AG08395 (cell line): ENCODE measurements around the gene AHRR.
A peak's percentile ranks its signal among the peaks of the same experiment; 100 is the strongest.
"Not testable (repeated sequence)": the region's sequence is repeated elsewhere in the genome, so short reads cannot be mapped to it uniquely, and the experiment has no call there.

Experiments used
- DNase-seq: peaks from one replicate; pipeline ENCODE4 v3.0.0; 2012; ENCODE audit warnings: mixed read lengths, low spot score

Gene AHRR

DNA sequence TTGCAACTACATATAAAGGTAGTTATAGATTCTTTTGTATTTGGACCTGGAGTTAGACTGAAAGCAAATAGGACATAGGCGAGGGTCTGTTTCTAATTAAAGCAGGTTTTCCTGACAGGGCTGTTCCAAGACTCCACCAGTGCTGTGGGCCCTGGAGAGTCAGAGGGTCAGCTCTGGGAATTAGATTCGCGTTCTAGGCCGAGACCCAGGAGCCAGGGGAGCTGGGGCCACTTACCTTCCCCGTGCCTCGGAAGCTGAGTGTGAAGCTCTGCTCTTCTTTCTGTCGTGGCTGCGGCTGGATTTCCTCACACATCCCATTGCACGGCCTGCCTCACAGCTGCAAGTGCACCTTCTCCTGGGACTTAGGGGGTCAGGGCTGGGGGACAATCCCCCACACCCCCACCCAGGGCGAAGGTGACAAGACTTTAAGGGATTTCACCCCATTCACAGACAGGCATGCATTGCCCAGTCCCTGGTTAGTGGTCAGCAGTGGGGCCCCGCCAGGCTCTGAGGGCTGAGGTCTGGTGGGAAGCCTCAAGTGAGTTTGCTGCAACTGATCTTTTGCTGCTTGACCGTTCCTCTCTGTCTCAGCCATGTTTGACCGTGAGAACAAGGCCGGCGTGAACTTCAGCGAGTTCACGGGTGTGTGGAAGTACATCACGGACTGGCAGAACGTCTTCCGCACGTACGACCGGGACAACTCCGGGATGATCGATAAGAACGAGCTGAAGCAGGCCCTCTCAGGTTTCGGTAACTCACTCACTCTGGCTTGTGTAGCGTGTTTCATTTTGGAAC lies 15.3 kb upstream of the AHRR start:
- no peak for DNase-seq

DNA sequence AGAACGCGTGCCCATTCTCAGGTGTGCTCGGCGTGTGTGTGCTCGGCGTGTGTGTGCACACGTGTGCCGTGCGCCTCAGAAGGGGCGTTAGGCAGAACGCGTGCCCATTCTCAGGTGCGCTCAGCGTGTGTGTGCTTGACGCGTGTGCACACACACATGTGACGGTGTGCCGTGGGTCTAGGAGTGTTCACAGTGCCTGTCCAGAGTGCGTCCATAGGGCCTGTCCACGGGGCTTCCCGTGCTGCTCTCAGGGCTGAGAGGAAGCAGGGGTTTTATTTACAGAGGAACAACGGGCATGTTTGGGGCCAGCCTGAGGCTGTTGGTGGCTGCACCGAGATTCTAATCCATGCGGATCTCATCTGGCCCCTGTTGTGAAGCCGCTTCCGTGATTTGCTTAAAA lies 14.2 kb upstream of the AHRR start:
- DNase-seq, result no peak

DNA sequence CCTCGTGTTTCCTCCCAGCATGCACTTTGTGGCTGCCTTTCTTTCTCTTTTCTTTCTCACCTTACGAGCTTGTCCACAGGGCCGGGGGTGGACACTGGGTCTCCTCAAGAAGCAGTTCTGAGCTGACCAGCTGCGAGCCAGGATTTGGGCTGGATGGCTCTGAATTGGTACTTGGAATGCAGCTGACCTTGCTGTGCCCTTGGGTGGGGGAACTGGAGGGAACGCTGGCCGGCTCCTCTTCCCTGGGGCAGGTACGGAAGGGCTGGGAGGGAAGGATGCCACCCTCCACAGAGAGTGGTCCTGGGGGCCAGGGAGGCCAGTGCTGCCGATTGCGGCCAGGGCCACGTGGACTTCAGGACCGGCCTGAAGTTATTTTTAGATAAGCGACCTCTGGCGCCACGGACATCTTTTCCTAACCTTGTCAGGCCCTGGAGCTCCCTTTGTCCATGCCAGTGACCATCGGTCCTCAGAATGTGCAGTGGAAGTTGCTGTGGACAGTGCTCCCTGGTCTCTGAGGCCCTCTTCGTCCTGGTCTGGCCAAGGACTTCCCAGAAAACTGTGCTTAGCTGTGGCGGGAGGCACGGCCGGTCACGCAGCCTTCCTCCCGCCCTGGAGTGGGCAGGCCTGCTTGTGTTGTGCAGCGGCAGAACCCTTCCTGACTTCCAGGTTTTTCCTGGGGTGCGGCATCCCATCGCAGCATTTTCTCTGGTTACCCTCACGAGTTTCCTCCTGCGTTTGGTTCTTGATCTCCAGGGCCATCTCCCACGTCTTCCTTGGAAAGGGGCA lies 13.5 kb upstream of the AHRR start:
- no peak for DNase-seq

DNA sequence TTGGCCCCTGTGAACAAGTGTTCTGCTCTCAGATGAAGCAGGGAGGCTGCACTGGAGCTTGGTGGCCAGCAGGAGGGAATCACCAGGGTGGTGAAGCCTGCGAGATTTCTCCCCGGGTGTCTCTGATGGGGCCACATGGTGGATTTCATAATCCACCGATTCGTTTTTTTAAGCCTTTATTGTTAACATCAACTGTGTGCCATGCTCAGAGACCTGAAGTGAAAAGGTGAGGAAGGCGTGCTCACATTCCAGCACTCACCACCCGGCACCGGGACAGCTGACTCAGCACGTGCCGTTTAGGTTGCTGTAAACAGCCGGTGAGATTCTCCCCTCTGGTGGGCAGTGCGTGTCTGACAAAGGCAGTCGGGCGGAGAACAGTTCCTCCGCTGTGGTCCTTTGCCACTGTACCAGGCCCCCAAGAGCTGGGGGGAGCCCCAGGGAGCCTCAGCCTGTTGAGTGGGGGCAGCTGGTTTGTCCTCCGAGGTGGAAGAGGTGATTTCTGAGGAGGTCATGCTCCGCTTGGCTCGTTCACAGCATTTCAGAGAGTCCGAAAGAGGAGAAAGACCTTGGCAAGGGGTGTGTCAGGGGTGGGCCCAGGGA lies 12.7 kb upstream of the AHRR start:
- DNase-seq, result peak; percentile 43

DNA sequence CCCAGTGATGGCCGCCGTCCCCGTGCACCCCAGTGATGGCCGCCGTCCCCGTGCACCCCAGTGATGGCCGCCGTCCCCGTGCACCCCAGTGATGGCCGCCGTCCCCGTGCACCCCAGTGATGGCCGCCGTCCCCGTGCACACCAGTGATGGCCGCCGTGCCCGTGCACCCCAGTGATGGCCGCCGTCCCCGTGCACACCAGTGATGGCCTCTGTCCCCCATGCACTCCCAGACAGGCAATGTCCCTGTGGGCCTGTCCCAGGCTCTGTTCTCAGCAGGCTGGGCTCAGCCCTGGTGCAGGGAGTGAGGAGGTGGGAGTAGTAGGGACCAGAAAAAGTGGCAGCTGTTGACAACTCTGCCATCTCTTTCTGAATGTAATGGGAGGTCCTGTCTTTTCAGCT lies 11.7 kb upstream of the AHRR start:
- DNase-seq, result not testable (repeated sequence)

DNA sequence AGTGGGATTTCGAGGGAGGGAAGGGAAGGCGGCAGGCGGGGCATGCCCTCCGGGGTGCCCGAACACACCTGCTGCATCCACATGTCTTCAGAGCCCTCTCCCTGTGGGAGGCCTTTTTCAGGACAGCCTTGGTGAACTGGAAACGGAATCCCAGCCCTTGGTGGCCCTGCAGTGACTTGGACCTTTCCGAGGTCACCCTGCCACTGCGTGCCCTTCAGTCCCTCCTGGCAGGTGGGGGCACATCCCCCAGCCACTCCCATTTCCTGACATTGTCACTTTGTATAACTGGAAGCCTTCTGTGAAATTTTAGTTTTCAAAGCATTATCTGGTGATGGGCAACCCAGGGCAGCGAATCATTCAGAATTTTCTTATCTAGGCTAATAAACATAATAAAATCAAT lies 11.0 kb upstream of the AHRR start:
- no peak for DNase-seq

DNA sequence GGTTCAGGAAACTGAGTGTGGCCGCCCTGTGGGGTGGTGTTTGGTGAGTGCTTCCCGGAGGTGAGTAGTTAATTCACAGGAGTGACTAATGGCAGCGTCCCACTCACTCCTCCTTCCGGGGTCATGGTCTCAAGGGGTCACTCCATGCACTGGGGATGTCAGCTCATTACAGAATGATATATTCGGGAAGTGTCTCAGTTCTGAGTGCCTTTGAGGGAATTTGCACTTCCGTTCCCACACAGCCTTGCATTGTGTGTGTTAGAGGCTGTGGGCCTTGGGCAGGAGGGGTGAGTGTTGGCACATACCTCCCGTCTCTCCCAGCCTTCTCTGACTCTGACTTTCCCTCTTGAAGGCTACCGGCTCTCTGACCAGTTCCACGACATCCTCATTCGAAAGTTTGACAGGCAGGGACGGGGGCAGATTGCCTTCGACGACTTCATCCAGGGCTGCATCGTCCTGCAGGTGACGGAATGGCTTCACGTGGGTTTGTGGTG lies 10.5 kb upstream of the AHRR start:
- no peak for DNase-seq

DNA sequence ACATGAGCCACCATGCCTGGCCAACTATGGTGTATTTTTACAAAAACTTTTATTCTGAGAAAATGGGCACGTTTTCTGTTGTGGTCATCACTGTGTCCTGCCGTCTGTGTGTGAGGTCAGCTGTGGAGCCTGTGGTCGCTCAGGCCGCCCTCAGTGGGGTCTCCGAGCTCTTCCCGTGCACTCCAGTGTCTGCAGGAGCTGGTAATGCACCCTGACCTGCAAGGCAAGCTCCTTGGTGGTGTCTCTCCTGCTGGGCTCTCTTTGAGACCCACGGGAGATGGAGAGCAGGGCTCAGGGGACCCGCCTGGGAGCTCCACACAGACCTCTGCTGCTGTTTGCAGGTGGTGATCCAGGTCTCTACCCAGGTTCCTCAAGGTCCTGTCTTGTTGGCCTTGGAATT lies 9.6 kb upstream of the AHRR start:
- no peak for DNase-seq

DNA sequence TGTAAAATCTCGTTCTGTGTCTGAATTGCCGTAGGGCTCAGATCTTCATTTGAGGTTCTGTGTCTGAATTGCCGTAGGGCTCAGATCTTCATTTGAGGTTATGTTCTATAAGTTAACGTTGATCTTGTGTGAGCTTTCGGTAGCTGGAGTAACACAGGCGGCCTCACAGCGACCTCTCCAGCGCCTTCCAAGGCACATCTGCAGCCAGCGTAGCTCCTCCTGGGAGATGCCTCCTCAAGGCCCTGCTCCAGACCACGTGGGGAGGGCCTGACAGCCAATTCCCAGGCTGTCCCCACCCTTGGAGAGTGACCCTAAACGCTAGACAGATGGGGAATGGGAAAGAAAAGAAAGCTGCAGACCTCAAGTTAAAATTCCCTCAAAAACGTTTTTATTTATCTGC lies 8.7 kb upstream of the AHRR start:
- DNase-seq, result peak; percentile 54

DNA sequence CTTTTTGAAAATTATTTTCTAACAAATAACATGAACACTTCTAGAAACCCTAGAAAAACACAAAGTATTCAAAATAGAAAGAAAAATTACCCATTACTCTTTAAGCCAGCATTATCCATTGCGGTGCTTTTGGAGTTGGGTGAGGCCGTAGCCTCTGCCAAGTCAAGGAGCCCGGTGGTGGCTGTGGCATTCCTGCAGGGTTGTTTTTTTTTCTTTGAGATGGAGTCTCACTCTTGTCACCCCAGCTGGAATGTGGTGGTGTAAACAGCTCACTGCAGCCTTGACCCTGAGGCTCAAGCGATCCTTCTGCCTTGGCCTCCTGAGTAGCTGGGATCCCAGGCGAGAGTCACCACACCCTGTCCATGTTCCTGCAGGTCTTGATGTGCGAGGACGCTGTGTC lies 8.2 kb upstream of the AHRR start:
- peak; percentile 27 for DNase-seq

DNA sequence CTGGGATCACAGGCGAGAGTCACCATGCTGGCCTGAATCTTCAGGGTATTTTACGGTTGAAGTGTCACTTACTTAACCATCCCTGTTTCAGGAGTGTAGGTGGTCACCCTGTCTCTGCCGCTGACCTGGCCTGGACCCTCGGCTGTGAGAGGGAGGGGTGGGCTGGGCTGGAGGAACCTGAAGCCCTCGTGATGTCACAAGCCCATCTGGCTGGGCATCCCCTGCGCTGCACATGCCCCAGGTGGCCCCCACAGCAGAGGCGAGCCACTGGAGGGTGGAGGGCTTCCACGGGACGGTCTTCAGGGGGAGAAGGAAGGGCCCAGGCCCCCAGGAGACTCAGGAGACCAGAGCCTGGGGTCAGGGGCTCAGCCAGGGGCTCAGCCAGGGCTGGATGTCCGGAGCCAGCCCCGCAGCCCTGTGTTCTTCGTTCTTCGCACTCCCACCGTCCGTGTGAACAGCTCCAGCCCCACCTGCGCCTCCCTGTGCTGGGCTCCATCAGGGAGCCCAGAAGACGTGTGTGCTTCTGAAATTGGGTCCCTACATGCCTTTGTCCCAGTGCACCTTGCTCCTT lies 7.6 kb upstream of the AHRR start:
- no peak for DNase-seq

DNA sequence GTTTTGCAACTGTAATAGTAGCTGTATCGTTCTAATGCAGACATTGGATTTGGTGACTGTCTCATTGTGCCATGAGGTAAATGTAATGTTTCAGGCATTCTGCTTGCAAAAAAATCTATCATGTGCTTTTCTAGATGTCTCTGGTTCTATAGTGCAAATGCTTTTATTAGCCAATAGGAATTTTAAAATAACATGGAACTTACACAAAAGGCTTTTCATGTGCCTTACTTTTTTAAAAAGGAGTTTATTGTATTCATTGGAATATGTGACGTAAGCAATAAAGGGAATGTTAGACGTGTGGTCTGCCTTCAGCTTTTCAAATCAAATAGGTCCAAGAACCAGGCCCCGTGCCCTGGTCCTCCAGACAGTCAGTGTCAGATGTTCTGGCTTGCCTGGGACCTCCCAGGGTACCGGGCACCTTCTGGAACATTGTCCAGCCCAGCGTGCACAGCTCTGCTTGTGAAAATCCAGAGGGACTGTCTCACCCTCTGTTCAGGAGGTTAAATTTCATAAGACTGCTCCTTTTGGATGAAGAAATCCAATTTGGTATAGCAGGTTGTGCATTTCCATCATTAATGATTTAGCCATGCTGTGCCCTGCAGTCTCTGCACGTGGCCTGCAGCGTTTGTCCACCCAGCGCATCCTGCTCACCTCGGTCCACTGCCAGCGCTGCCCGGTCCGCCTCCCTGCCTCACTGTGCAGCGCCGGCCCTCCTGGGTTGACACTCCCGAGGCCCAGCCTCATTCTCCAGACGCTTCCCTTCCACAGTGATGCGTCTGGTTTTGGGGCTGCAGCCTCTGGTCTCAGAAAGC lies 6.6 kb upstream of the AHRR start:
- no peak for DNase-seq

DNA sequence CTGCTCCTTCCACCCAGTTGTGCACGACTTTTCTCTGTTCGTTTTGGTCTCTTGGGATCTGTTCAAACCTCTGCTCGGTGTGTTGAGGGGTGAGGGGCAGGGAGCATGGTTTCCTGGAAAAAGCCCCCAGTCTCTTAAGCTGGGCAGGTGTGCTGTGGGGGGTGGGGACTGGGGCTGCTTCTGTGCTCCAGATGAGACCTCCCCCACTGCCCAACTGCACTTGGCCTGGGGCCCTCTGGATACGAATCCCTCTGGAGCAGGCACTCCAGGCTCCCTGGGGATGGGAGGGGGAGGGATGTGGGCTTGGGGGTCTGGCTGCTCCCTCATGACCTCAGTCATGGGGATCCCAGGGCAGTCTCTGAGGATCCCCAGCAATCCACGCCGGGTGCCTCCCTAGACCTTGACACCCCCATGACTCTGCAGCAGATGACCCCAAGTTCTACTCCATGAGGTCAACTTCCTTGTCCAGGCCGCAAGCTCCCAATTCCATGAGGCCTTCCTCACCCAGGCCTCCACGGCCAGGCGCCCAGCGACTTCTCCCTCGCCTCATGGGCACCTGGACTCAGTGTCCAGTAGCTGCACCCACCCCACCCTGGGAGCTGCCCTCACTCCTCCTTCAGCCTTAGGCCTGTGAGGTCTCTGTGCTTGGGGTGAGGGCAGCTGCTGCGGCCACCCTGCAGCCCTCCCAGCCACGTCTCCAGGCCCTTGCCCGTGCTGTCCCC lies 5.9 kb upstream of the AHRR start:
- no peak for DNase-seq

DNA sequence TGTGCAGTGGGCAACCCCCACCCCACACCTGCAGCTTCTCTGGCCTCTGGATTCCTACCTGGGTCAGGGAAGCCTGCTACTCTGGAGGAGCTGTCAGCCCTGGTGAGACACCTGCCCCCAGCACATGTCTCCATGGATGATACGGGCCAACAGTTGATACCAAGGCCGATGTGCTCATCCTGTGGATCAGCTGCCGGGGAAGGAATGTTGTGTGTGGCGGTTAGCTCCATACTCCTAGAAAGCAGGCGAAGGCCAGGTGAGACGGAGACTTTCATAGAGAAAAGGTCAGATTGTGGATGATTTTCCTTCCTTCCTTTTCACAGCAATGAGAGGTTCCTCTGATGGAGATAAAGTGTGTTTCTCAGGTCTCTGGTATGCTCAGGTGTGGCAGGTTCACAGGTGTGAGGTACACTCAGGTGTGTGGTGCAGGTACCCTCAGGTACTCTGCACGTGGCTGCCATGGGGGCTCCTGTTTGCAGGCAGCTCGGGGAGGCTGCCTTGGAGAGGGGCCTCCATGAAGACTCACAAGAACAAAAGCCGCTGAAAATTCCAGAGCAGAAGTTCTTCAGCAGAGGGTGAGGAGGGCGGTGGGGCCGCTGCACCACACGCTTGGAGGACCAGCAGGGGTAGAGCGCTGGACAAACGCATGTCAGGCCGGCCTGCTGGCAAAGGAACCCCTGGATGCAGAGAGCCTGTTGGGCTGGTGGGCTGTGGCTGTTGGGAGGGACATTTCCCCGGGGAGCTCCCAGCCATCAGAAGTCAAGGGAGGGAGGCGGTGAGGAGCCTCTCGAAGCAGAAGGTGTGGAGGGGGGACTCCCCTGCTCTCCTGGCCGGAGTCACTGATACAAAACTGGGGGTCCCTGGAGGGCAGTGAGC lies 5.1 kb upstream of the AHRR start:
- DNase-seq, result no peak

DNA sequence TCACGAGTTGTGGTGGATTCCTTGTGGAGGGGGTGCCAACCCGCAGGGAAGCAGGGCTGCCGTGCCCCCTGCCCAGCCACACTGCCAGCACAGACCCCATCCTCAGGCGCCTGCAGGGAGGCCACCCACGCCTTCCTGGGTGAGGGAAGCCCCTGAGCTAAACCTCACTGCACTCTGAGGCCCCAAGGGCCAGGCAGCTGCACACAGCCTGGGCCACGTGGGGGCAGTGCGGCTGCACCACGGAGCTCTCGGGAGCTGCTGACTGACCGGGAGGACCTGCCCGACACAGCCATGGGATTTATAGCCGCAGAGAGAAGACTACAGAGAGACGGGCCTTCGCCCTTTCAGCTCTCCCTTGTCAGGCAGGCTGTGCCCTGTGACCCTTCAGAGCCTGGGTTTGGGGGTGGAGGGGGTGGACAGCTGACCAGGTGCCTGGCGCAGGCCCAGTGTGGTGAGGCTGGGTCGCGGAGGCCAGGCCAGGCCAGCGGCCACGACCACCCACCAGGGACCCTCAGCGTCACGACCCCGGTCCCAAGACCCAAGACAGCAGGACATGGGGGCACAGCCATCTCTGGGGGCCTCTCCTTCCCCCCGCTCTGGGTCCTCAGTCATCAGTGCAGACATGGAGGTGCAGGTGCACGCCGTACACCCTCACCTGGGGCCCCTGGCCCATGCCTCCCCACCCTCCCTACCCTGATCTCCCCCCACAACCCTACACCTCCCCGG lies 4.3 kb upstream of the AHRR start:
- peak; percentile 85 for DNase-seq

DNA sequence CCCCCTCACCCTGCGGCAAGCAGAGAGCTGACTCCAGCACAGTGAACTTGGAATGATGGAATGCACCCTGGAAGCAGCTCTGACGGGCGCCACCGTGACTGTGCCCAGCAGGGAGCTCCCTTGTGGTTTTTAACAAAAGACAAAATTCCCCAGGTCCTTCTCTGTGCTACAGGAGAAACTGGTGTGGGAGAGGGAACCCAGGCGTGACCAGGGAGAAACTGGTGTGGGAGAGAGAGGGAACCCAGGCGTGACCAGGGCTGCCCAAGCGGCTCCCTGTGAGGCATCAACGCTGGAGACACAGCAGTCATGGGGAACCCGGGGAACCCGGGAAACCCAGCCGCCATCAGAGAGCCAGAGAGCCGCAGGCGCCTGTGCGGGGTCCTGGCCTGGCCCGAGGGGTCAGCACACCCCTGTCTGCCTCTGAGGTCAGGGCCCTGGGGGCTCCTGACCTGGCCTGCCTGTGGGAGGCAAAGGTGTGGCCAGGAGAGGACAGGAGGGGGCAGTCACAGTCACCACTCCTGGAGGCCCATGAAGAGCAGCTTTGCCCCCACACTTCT lies 3.1 kb upstream of the AHRR start:
- DNase-seq, result peak; percentile 65

DNA sequence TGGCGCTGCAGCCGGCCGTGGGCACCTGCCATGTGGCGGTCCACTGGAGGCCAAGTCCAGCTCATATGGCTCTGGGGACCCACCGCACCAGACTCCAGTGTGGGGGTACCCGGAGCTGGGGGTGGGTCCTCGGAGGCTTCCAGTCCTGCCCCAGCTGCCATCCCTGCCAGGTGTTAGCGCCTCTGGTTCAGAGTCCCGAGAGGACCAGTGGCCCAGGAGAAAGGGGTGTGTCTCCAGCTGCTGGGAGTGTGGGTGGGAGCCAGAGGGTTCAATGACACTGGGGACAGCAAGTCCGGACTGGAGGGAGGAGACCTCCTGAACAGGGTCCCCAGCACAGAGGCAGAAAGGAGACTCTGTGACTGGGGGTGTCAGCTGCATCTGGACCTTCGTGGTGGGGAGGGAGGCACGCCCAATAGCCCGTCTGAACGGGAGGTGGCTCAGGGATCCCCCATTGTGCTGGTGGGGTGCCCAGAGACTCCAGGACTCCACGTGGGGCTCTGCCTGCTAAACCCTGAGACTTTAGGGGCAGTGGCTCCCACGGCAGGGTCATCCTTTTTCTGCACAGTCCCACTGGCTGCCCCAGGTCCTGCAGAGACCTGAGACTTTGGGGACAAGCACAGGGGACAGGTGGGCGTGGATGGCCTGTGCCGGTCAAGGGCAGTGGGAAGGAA lies 2.4 kb upstream of the AHRR start:
- no peak for DNase-seq

DNA sequence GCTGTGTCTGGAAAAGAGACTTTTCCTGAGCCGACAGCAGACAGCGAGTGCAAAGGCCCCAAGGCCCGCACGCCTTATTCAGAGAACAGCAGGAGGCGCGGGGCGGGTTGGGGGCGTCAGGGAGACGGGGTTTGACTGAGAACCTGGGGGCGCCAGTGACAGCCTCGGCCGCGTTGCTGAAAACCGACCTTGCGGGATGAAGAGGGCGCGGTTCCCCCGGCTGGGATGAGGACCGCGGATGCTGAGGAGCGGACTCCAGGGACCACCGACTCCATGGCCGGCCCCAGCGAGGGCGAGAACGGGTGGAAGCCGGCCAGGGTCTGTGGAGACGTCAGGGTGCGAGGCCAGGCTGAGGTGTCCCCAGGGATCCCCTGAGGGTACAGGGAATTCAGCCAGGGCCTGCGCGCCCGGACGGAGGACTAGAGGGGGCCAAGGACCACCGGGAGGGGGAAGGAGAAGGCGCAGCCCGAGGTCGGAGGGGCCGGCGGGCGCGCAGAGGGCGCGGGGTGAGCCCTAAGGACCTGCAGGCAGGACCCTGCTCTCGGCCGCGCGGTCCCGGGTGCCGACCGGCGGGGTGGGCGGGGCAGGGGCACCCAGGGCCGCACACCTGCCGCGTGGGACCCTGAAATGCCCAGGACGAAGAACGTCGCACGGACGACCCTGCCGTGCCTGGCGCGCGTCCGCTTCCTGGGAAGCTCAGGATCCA lies 837 bp upstream of the AHRR start:
- no peak for DNase-seq
